NCI-H2227 (cell line): ENCODE measurements around the gene APELA.
"Not testable (repeated sequence)": the region's sequence is repeated elsewhere in the genome, so short reads cannot be mapped to it uniquely, and the experiment has no call there.

Experiments
- DNase-seq: peaks from one replicate; lab custom pipeline; 2025; ENCODE audit not compliant: unreplicated experiment; lab: John Stamatoyannopoulos, UW

APELA gene

DNA sequence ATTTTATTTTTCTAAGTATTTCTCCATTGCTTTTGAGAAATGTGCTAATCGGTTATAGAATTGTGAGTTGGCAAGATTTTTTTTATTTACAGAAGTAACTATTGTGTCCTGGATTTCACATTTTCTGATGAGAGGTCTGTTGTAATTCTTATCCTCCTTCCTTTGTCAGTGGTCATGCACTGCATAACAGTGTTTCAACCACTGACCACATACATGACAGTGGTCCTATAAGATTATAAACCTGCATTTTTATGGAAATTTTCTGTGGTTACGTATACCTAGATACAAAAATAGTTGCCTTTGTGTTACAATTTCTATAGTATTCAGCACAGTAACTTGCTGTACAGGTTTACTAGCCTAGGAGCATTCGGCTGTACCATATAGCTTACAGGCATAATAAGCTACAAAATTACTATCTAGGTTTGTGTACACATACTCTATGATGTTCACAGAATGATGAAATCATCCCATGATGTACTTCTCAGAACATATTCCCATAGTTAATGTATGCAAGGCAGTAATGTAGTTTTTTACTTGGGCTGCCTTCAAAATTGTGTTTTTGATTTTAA lies 47.8 kb downstream of the APELA start:
- DNase-seq = no peak

DNA sequence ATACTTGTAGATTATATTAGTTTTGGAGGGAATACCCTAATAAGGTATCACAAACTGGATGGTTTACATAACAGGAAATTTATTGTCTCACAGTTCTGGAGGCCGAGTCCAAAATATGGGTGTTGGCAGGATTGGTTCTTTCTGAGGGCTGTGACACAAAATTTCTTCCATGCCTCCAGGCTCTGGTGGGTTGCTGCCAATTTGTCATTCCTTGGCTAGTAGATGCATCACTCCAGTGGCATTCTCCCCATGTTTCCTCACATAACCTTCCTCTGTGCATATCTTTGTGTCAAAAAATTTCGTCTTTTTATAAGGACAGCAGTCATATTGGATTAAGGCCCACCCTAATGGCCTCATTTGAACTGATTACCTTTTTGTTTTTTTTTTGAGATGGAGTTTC lies 49.3 kb downstream of the APELA start:
- no peak for DNase-seq

DNA sequence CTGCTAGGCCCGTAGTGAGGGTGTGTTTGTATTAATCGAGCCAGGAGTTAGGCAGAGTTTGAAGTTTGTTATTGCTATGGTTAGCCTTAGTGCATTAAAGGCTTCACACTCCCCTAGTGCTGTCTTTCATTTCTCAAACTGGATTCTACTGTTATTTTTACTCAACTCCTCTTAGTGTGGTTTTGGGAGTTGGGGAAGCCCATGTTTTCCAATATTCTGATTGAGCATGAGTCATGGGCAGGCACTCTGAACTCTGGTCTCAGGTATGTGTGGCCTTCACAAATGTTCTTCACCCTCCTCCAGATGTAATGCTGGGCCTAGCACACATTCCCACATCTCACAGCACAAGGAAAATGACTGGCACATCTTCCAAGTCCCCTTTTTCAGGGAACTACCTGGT lies 50.1 kb downstream of the APELA start:
- not testable (repeated sequence) for DNase-seq

DNA sequence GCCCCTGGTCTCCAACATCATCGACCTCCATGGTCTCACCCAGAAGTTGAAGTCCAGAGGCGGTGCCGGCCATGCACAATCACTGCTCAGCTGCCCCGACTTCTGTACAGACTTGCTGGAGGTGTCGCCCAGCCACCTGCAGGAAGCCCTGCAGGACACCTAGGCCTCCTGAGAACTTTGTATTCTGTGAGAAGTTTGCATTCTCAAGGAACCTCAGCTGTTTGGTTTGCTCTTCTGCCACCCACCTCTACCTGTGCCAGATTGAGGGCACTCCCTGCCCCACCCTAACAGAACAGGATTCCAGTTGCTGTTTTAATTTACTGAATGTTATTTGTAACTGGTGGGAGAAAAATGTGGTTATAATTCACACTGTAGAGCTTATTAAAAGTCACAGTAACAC lies 53.7 kb downstream of the APELA start:
- no peak for DNase-seq

DNA sequence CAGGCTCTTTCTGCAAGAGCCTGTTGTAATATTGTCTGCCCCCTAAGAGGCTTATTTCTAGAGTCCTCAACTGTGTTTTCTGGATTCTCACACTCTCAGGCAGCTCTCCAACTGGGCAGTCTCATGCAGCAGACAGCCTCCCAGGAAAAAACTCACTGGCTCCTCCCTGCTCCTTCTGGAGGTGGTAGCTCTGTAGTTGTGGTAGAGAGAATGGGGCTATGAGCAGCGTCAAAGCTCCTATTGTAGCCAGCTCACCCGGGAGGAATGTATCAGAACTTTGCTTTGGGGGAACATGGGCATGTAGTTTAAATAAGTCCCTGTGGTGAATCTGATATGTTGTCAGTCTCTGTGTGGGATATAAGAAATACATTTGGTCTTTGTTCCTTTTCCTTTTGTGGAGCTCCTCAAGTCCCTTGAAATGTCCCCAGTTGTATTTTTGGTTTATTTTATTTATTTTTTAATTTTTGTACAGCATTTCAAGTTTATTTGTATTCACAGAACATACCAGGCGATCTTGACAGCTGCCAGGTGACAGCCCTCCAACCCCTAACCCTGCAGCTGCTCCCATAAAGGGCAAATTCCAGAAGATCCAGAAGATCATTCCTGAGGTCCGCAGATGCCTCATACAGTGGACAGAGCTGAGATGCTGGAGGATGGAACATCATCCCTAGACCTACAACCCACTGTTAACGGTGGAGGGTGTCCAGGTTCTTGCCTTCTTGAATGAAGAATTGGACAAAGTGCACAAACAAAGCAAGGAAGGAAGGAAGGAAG lies 54.8 kb downstream of the APELA start:
- no peak for DNase-seq

DNA sequence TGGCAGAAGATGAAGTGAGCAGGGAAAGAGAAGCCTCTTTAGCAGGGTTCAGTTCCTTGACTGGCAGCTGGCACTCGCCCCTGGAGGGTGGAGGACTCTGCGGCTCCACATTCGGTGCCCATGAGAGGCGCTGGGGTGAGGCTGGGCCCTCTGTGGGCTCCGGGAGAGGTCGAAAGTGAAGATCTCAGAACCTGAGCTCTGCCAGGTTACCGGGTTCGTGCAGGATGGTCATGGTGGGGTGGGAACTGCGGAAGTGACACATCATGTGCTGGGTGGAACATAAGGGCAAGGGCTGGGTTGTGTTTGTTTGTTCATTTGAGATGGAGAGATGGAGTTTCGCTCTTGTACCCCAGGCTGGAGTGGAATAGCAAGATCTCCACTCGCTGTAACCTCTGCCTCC lies 56.3 kb downstream of the APELA start:
- no peak for DNase-seq

DNA sequence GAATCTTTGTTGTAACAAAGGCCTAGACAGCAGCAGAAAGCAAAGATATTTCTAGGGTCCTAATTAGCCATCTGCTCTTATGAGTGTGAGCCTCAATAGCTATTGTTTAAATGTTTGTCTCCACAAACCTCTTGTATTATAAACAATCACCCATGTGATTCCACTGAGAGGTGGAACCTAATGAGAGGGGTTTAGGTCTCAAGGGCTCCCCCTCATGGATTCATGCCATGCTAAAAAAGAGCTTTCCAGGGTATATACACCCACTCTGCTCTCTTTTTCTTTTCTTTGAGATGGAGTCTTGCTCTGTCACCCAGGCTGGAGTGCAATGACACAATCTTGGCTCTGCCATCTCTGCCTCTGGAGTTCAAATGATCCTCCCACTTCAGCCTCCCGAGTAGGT lies 58.4 kb downstream of the APELA start:
- no peak for DNase-seq

DNA sequence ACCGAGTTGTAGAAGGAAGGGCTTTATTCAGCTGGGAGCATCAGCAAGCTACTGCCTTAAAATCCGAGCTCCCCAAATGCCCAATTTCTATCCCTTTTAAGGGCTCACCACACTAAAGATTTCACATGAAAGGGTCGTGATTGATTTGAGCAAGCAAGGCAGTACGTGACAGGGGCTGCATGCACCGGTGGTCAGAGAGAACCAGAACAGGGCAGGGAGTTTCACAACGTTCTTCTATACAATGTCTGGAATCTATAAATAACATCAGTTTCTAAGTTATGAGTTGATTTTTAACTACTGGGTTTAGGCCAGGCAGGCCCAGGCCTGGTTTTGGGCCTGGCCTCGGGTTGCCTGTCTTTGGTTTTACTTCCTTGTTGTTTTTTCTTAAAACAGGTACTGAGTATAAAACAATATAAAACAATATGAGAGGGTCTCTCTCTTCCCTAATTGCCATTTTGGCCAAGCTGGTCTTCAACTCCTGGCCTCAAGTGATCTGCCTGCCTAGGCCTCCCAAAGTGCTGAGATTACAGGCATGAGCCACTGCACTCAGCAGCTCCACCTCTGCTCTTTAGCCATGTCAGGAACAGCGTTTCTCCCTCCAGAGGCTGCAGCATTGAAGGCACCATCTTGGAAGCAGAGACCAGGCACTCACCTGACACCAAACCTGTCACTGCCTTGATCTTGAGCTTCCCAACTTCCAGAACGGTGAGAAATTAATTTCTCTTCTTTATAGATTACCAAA lies 59.1 kb downstream of the APELA start:
- not testable (repeated sequence) for DNase-seq

DNA sequence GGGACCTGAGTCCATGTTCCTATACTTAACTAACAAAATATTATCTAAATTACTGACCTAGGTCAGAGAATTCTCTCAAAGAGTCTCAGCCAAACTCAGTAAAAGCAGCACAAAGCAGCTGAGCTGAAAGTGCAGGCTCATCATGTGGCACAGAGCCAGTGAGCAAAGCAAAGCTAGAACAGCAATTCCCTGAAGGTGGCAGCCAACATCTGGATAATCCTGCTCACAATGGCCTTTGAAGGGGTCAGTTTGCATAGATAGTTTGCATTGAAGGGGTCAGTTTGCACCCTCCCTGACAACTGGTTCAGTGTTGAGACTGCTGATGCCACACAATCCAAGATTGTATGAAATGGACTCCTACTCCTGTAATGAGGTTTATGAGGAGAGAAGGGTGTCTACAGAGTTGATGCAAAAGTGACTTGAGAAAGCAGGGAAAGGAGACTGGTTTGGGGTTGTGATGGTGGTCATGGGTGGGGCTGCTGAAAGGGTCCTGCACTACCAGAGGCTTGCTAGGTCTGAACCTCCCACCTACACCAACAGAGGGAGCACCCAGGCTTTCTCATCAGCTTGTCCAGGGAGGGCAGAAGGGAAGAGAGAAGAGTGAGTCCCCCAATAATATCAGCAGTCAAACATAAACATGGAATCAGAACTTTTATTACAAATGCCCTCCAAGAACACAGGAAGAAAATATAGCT lies 60.7 kb downstream of the APELA start:
- no peak for DNase-seq

DNA sequence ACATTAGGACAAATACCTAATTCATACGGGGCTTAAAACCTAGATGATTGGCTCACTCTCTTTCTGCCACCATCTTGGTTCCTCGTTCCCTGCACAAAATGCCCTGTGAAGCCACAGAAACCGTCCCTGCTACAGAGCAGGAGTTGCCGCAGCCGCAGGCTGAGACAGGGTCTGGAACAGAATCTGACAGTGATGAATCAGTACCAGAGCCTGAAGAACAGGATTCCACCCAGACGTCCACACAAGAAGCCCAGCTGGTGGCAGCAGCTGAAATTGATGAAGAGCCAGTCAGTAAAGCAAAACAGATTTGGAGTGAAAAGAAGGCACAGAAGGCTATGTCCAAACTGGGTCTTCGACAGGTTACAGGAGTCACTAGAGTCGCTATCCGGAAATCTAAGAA lies 66.2 kb downstream of the APELA start:
- no peak for DNase-seq

DNA sequence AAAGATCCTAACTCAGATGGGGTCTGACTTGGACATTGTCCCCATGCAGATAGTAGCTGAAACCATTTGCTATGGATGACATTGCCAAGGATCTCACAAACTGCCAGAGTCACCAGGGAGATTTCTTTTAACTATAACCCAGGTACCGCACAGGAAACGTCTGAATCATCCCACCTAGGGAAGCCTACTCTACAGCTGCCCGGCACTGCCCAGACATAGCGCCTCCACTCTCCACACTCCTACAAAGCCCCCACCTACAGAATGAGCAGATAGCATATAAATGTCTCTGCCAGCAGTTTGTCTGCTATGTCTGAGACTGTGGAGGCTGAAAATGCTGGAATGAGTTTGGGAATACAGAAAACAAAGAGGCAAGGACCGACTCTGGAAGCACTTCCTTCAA lies 68.2 kb downstream of the APELA start:
- DNase-seq = no peak

DNA sequence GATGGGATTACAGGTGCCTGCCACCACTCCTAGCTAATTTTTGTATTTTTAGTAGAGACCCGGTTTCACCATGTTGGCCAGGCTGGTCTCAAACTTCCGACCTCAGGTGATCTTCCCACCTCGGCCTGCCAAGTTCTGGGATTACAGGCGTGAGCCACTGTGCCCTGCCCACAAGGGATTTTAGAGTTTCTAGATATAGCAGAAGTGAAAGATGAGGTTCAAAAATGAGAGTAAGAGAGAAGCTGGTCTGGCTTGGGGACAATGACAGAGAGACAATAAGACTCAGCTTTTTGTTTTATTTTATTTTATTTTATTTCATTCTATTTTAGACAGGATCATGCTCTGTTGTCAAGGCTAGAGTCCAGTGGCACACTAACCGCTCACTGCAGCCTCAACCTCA lies 69.8 kb downstream of the APELA start:
- no peak for DNase-seq
